HT1080 (cell line): ENCODE data around the gene IFI6. TPM values are rescaled to one million over a fixed set of nuclear protein-coding genes. Genes with fewer than 3 reads are reported as not detected.
"Not testable (repeated sequence)": the region's sequence is repeated elsewhere in the genome, so short reads cannot be mapped to it uniquely, and the experiment has no call there.

Experiments
- DNase-seq: peaks from one replicate; pipeline ENCODE4 v3.0.0-alpha.2; 2015; ENCODE audit warnings: low read depth
- polyA plus RNA-seq, 2 experiments: library from polyadenylated mRNA; depleted of rRNA; stranded (reverse); fragments of >200 nt; gene quantifications; 2 replicates each; pipeline ENCODE4 v1.2.3, GENCODE V29; 2015
- total RNA-seq: library from RNA; depleted of rRNA; stranded (reverse); fragments of >200 nt; shearing (Covaris generic); gene quantifications from 2 replicates; pipeline ENCODE4 v1.2.3, GENCODE V29; 2014; rRNA removed

Gene IFI6, protein sequence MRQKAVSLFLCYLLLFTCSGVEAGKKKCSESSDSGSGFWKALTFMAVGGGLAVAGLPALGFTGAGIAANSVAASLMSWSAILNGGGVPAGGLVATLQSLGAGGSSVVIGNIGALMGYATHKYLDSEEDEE
- total RNA-seq, result 9.5 and 18.5 TPM in 2 replicates
- polyA plus RNA-seq (2015; cell fraction: cytosol; rRNA removed), result 9.1 and 10.5 TPM in 2 replicates
- polyA plus RNA-seq (2015; cell fraction: nucleus; rRNA removed), result 5.7 and 7.7 TPM in 2 replicates

GRCh38 chr1:27671964-27672749 lies at the start of gene IFI6:
Gene IFI6 (minus strand): TSS chr1:27672192. CDS start chr1:27669314, 2,878 bp downstream.
- peak; percentile 97 for DNase-seq

DNA sequence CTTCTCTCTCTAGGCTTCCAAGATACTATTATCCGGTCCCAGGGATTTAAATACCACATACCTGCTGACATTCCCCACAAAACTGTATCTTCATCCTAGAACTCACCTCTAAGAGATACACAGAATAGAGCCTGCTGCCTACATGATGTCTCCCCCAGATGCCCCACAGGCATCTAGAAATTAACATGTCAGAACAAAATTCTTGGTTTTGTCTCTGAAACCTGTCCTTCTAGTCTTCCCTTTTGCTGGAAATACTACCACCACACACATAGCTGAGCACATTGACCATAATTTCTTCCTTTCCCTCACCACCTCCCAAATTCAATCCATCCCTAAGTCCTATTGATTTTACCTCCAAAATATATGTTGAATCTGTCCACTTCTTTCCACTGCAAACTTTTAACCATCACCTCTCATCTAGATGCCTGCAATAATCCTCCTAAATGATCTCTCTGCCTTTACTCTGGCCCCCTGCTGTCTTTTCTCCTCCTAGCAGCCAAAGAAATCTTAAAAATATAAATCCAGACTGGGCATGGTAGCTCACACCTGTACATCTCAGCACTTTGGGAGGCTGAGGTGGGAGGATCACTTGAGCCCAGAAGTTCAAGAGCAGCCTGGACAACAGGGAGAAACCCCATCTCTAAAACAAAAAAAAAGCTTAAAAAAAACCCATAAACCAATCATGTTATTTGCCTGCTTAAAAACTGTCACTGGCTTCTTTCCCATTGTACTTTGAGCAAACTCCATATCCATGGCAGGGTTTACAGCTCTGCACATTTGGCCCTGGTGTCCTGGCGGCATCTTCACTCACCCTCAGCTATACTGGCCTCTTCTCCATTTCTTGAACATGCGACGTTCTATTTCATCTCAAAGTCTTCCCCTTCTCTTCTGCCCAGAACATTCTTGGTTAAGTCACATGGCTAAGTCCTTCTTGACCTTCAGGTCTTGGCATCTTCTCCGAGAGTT lies 47.6 kb upstream of the IFI6 start:
- DNase-seq, result no peak

DNA sequence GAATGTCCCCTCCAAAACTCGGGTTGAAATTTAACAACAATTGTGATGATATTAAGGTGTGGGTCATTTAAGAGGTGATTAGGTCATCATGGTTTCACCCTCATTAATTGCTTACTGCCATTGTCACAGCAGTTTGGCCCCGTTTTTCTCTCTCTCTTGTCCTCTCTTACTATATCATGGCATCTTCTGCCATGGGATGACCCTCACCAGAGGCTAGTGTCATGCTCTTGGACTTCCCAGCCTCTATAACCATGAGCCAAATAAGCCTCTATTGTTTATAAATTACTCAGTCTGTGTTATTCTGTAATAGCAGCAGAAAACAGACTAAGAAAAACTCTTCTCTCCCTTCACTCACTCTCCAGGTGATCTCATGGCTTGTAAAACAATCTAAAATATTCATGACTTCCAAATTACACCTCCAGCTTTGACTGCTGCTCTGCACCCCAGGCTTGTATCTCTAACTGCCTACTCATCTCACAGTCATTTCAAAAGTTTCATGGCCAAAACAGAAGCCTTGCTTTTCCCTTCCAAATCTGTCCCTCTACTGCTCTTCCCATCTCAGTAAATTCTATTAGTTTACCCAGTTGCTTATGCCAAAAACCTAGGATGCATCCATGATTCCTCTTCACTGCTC lies 44.4 kb upstream of the IFI6 start:
- DNase-seq, result no peak

DNA sequence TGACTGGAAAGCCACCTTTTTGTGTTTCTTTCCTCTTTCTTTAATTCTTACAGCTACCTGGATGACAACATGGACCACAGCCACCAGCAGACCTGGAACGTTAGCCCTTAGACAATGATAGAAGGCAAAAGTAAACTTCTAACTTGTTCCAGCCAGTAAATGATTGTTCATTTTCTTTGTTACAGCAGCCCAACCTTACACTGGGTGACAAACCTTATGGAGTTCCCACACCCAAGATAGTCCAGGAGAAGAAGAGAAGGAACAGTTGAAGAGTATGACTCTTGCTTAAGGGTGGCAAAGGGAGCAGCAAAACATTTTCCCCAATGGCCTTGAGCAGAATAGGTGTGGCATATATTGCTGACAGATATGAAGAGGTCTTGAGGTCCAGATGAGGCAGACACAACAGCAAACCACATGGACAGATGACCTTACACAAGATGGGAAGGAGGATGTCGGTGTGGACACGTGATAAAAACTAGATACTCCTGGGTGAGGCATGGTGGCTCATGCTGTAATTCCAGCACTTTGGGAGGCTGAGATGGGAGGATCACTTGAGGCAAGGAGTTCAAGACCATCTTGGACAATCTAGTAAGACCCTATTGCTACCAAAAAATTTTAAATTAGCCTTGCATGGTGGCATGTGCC lies 42.0 kb upstream of the IFI6 start:
- no peak for DNase-seq

DNA sequence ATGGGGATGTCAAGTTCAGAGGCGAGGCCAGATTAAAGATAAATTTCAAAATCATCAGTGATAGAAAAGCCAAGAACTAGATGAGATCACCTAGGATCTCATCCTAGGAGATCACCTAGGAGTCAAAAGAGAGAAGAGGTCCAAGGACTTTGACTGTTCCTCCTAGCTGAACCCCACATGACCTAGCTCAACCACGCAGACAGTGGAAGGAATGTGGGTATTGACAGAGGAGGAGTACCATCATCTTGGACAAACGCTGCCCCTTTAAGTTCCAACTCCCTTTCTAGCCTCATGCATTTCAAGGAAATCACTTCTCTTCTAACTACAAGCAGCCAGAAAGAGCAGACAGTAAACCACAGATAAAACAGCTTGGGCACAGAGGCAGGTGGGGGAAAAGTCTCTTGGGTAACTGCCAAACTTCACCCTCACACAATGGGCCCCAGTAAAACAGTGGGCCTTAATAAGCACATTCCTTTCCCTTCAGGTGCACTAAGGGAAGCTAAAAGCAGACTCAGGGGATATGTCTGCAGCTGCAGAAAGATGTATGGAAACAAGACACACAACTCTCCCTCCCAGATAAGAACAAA lies 41.2 kb upstream of the IFI6 start:
- DNase-seq, result no peak

DNA sequence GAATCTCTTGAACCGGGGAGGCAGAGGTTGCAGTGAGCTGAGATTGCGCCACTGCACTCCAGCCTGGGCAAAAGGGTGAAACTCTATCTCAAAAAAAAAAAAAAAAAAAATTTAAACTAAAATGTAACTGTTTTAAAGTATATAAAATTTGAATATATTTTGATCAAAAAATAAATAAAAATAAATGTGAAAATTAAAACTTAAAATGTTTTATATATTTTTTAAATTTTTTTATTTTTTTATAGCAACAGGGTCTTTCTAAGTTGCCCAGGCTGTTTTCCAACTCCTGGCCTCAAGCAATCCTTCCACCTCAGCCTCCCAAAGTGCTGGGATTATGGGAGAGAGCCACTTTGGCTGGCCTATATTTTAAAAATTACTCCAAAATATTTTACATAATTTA lies 38.6 kb upstream of the IFI6 start:
- no peak for DNase-seq

DNA sequence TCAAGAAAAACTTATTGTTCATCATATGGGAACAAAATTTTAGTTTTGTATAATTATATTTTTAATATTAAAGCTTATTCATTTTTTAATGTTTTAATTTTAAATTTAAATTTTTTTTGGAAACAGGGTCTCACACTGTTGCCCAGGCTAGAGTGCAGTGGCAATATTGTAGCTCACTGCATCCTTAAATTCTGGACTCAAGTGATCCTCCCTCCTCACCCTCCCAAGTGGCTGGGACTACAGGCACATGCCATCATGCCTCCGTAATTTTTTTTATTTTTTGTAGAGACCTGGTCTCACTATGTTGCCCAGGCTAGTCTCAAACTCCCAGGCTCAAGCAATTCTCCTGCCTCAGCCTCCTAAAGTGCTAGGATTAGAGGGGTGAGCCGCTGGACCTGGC lies 33.6 kb upstream of the IFI6 start:
- DNase-seq, result no peak

DNA sequence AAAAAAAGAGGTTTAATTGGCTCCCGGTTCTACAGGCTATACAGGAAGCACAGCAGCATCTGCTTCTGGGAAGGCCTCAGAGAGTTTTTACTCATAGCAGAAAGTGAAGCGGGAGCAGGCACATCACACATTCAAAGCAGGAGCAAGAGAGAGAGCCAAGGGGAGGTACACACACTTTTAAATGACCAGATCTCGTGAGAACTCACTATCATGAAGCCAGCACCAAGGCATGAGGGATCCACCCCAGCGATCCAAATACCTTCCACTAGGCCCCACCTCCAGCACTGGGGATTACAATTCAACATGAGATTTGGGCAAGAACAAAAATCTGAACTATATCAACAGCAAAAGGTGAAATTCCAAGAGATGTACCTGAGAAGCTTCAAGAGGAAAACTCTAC lies 33.0 kb upstream of the IFI6 start:
- DNase-seq, result no peak

GRCh38 chr1:27696835-27697234 lies 24.8 kb upstream of the IFI6 start:
- DNase-seq, result not testable (repeated sequence)

DNA sequence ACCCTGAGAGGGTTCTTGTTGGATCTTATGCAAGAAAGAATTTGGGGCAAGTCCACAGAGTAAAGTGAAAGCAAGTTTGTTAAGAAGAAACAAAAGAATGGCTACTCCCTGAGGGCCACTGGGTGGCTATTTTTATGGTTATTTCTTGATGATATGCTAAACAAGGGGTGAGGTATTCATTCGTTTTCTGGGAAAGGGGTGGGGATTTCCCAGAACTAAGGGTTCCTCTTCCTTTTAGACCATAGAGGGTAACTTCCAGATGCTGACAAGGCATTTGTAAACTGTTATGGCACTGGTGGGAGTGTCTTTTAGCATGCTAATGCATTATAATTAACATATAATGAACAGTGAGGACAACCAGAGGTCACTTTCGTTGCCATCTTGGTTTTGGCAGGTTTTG lies 18.2 kb upstream of the IFI6 start:
- DNase-seq, result no peak

DNA sequence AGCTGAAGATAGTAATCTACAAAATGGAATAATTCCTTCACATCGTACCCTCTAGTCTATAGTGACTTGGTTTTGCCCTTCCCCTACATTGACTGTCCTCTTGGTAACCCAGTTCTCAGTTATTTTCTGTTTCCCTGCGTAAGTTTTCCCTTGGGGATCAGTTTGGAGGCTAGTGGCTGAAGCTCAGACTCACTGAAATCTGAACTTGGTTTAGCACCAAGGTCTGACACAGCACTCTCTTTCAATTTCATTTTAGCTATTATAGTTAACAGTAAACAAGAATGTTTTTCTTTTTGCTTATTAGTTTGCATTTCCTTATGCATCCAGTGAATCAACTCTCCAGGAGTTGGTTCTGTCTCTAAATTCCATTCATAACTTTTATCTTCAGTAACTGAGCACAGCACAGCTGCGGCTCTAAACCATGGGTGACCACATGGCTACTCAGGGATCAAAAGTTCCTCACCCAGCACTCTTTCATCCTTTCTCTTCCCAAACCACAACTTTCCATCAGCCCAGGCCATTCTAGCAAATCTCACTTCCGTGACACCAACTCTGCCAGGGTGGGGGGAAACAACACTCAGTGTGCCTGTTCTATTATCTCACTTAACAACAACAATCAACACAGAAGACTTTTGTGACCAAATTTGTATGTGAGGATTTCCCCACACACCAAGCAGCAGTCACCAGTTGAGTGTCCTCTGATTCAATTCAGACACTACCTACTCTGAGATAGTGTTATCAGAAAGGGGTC lies 17.6 kb upstream of the IFI6 start:
- no peak for DNase-seq

GRCh38 chr1:27687906-27688305 lies 15.9 kb upstream of the IFI6 start:
- DNase-seq, result no peak

DNA sequence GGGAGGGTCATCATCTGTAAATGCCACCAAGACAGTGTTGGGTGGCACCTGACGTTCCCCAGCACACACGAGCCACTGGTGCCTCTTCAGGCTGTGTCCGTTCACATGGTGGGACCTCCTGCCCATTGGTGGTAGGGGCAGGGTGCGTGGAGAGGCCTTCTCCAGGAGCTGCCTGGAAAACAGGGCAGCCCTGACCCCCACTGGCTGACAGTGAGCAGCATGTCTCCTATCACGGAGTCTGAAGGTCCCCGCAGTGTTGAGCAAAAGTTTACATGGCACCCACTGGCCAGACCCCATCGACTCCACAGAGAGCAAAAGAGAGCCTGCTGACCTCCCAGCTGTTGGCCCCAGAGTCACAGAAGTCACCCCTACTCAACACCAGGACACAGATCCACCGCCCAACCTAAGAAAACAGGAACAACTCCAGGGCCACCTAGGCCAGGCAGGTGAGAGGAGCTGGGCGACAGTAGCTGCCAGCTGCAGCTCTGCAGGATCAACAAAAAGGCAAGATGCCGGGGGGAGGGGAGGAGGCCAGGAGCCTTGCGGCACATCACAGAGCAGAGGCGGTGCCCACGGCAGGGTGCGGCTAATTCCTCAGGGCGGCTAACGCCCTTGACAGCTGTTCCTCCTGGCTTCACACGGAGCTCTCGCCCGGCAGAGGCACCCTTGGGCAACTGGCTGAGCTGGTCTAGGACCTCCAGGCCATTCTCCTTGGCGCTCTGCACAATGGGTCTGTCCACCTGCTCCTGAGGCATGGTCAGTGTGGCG lies 14.4 kb upstream of the IFI6 start:
- DNase-seq, result no peak

- DNase-seq, result no peak
Measured at GRCh38 chr1:27684176-27684575, 12.2 kb upstream of the IFI6 start.

DNA sequence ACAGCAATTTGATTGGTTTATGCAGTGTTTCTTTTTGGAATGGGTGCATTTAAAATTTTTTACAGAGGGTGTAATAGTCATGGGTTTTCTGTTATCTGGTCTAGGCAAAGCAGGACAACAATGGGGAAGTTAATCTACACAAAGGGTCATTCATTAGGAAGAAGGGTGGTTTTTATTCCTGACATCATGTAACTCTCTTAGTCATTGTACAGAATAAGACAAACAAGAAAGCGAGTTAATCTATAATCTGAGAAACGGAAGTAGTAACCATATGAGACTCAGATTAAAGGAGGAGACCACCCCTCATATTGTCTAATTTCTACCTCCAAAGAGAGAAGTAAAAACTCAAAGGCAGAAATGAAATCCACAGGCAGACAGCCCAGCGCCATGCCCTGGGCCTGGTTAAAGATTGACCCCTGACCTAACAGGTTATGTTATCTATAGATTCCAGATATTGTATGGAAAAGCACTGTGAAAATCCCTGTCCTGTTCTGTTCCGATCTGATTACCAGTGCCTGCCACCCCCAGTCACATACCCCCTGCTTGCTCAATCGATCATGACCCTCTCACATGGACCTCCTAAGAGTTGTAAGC lies 10.5 kb upstream of the IFI6 start:
- DNase-seq, result no peak

DNA sequence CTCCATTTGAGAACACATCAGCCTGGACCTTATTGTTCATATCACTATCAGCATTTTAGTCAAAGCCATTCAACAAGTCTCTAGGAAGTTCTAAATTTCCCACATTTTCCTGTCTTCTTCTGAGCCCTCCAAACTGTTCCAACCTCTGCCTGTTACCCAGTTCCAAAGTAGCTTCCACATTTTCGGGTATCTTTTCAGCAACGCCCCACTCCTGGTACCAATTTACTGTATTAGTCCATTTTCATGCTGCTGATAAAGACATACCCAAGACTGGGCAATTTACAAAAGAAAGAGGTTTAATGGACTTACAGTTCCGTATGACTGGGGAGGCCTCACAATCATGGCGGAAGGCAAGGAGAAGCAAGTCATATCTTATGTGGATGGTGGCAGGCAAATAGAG lies 9.6 kb upstream of the IFI6 start:
- DNase-seq, result not testable (repeated sequence)

DNA sequence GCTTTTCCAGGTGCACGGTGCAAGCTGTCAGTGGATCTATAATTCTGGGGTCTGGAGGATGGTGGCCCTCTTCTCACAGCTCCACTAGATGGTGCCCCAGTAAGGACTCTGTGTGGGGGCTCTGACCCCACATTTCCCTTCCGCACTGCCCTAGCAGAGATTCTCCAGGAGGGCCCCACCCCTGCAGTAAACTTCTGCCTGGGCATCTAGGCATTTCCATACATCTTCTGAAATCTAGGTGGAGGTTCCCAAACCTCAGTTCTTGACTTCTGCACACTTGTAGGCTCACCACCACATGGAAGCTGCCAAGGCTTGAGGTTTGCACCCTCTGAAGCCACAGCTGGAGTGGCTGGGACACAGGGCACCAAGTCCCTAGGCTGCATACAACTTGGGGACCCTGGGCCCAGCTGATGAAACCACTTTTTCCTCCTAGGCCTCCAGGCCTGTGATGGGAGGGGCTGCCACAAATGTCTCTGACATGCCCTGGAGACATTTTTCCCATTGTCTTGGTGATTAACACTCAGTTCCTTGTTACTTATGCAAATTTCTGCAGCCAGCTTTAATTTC lies 8.3 kb upstream of the IFI6 start:
- not testable (repeated sequence) for DNase-seq

GRCh38 chr1:27678747-27679146 lies 6.8 kb upstream of the IFI6 start:
- DNase-seq, result no peak
